OCI-LY7 (cell line): Measurements from ENCODE around the gene SSB. TPM values are rescaled to one million over a fixed set of nuclear protein-coding genes. Genes with fewer than 3 reads are reported as not detected.
"Not testable (repeated sequence)": the region's sequence is repeated elsewhere in the genome, so short reads cannot be mapped to it uniquely, and the experiment has no call there.

Source experiments
- BruUV-seq: library from RNA; stranded (reverse); fragments of 400-500 nt; replicated peaks from 2 replicates; lab custom pipeline; 2021; lab: Mats Ljungman, UMichigan
- CTCF ChIA-PET: fragments of 300-600 bp; sonication (Branson Sonifier 250); formaldehyde crosslinking; loops from one replicate; lab custom pipeline; 2022; ENCODE audit warnings: antibody characterized with exemption; ENCODE audit not compliant: unreplicated experiment; lab: Charles Lee
- POLR2A ChIA-PET: fragments of 300-600 bp; sonication (Branson Sonifier 250); formaldehyde crosslinking; loops from one replicate; lab custom pipeline; 2022; ENCODE audit warnings: antibody characterized with exemption; lab: Charles Lee
- DNase-seq: peaks from one replicate; pipeline ENCODE4 v3.0.0-alpha.2; 2015; ENCODE audit warnings: low spot score
- H2AFZ ChIP-seq: fragments of 200-600 bp; sonication (generic), shearing (Covaris generic); 2 replicates; pipeline ENCODE4 v1.6.1; 2014; ENCODE audit warnings: mild to moderate bottlenecking, antibody characterized with exemption, low read length, moderate library complexity
- H3K27ac ChIP-seq: fragments of 200-600 bp; sonication (generic); 2 replicates; pipeline ENCODE4 v1.5.1; 2014; ENCODE audit warnings: mixed run types, low read depth, mild to moderate bottlenecking, moderate library complexity, low read length, inconsistent platforms; ENCODE audit not compliant: poor library complexity, severe bottlenecking
- H3K36me3 ChIP-seq: fragments of 200-600 bp; sonication (generic); 2 replicates; pipeline ENCODE4 v1.6.1; 2014; ENCODE audit warnings: mild to moderate bottlenecking, antibody characterized with exemption, low read length, moderate library complexity, mixed read lengths; ENCODE audit not compliant: insufficient read depth
- H3K4me1 ChIP-seq: fragments of 200-600 bp; sonication (generic); 2 replicates; pipeline ENCODE4 v1.5.1; 2014; ENCODE audit warnings: mild to moderate bottlenecking, low read length; ENCODE audit not compliant: insufficient read depth, poor library complexity, severe bottlenecking
- H3K4me2 ChIP-seq: fragments of 200-600 bp; sonication (generic); 2 replicates; pipeline ENCODE4 v1.6.1; 2014; ENCODE audit warnings: mild to moderate bottlenecking, low read length
- H3K4me3 ChIP-seq: fragments of 200-600 bp; sonication (generic); 2 replicates; pipeline ENCODE4 v1.5.1; 2014; ENCODE audit warnings: mild to moderate bottlenecking, low read depth, low read length; ENCODE audit not compliant: poor library complexity, severe bottlenecking
- H3K79me2 ChIP-seq: fragments of 200-600 bp; sonication (generic); 2 replicates; pipeline ENCODE4 v1.6.1; 2016; ENCODE audit warnings: low read depth, mild to moderate bottlenecking, low read length, moderate library complexity, mixed read lengths; ENCODE audit not compliant: insufficient read depth
- H3K9me2 ChIP-seq: fragments of 200-600 bp; sonication (generic); 2 replicates; pipeline ENCODE4 v1.6.1; 2016; ENCODE audit warnings: mild to moderate bottlenecking, low read length, mixed read lengths; ENCODE audit not compliant: insufficient read depth
- H3K9me3 ChIP-seq: fragments of 200-600 bp; sonication (generic); 2 replicates; pipeline ENCODE4 v1.6.1; 2014; ENCODE audit warnings: mild to moderate bottlenecking, mixed run types, low read length, mixed read lengths
- H4K20me1 ChIP-seq: fragments of 200-600 bp; sonication (generic); 2 replicates; pipeline ENCODE4 v1.6.1; 2014; ENCODE audit warnings: mild to moderate bottlenecking, antibody characterized with exemption, low read length, moderate library complexity, mixed read lengths; ENCODE audit not compliant: insufficient read depth
- EZH2phosphoT487 ChIP-seq: fragments of 200-600 bp; sonication (generic); IDR thresholded peaks from 2 replicates; pipeline ENCODE4 v1.6.1; 2018; ENCODE audit warnings: low read depth, borderline replicate concordance, mild to moderate bottlenecking, mixed run types, antibody characterized with exemption, low read length, moderate library complexity, mixed read lengths
- intact Hi-C: fragments of 100-400 bp; cut with micrococcal nuclease; formaldehyde crosslinking; loops from one replicate; pipeline ENCODE4 v1.10.0; 2022; ENCODE audit not compliant: unreplicated experiment
- total RNA-seq, 2 experiments: library from RNA; depleted of rRNA in 1 of 2; stranded (reverse); fragments of >200 nt in 1 of 2; shearing (Covaris generic) in 1 of 2; gene quantifications; 2 replicates each; pipeline ENCODE4 v1.2.3, GENCODE V29; 2014 to 2022
- TF ChIP-seq, protein P1 (sequence below): fragments of 200-600 bp; sonication (generic); conservative IDR thresholded peaks from 2 replicates; pipeline ENCODE4 v1.5.1; 2014; ENCODE audit warnings: mild to moderate bottlenecking, antibody characterized with exemption, low read length, moderate library complexity, mixed read lengths

SSB gene
- total RNA-seq, 2 experiments from 2014 or later = 126 to 173 TPM

DNA sequence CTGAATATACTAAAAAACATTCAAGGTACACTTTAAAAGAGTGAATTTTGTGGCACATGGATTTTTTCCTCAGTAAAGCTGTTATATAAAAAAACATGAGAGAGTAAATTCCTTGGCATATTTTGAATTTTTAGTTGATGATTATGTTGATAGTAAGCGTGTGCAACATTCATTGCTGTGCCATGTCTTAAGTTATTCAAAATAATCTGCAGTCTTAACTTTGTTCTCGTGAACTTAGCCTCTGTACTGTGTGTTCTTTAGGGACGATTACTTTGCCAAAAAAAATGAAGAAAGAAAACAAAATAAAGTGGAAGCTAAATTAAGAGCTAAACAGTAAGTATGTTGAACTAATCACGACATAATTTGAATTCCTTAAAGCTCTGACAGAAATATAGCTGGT is 9.6 kb downstream of the SSB start:
- no peak for TF ChIP-seq EZH2phosphoT487
- TF ChIP-seq, protein P1, sequence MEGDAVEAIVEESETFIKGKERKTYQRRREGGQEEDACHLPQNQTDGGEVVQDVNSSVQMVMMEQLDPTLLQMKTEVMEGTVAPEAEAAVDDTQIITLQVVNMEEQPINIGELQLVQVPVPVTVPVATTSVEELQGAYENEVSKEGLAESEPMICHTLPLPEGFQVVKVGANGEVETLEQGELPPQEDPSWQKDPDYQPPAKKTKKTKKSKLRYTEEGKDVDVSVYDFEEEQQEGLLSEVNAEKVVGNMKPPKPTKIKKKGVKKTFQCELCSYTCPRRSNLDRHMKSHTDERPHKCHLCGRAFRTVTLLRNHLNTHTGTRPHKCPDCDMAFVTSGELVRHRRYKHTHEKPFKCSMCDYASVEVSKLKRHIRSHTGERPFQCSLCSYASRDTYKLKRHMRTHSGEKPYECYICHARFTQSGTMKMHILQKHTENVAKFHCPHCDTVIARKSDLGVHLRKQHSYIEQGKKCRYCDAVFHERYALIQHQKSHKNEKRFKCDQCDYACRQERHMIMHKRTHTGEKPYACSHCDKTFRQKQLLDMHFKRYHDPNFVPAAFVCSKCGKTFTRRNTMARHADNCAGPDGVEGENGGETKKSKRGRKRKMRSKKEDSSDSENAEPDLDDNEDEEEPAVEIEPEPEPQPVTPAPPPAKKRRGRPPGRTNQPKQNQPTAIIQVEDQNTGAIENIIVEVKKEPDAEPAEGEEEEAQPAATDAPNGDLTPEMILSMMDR = no peak
- H4K20me1 ChIP-seq = peaks cover 11% of the 10 kb centered on the region
- BruUV-seq = no TSS peak
- H3K27ac ChIP-seq = no peak overlapping the region
- H3K79me2 ChIP-seq = peaks cover 18% of the 10 kb centered on the region; the same call in 1 of the 2 replicates
- H3K4me3 ChIP-seq = no peak overlapping the region
- H3K4me1 ChIP-seq = no peaks in the 10 kb centered on the region
- no peaks in the 10 kb centered on the region for H3K9me2 ChIP-seq
- H3K4me2 ChIP-seq = no peak overlapping the region
- H2AFZ ChIP-seq = no peak overlapping the region
- H3K36me3 ChIP-seq = peaks cover 96% of the 10 kb centered on the region
- no peak for DNase-seq
- ChIA-PET POLR2A (interaction anchor here (0.9 to 1.4 kb wide), 2 partner anchors 10 to 18 kb away, joined by 3 to 9 read pairs; partner anchors contain the start of gene SSB), CTCF (no interaction called here)
- intact Hi-C loops = no loop called here
- H3K9me3 ChIP-seq = no peaks in the 10 kb centered on the region

DNA sequence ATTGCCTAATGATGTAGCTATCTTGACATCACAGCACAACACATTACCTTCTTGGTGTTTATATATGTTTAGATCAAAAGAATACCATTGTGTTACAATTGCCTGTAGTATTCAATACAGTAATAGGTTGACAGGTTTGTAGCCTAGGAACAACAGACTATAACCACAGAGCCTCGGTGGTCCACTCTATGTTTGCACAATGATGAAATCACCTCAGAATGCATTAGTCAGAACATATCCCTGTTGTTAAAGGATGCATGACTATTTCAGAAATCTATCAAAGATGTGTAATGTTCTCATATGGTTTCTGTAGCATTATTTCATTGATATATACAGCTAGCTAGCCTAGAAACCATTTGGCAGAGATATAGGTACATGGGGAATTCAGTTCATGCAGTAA is 17.2 kb downstream of the SSB start:
- no peak overlapping the region for H3K4me3 ChIP-seq
- H3K79me2 ChIP-seq = peaks cover 10% of the 10 kb centered on the region; the same call in 1 of the 2 replicates
- H3K9me2 ChIP-seq = no peaks in the 10 kb centered on the region
- intact Hi-C loops = no loop called here
- BruUV-seq = no TSS peak
- no peak overlapping the region for H3K4me2 ChIP-seq
- no peaks in the 10 kb centered on the region for H3K4me1 ChIP-seq
- peaks cover 96% of the 10 kb centered on the region for H3K36me3 ChIP-seq
- POLR2A ChIA-PET = interaction anchor here (0.5 to 1.2 kb wide), 3 partner anchors 11 to 116 kb away, joined by 3 to 4 read pairs (median 3); partner anchors contain the start of gene UBR3
- DNase-seq = no peak
- peaks cover 7% of the 10 kb centered on the region; the same call in 1 of the 2 replicates for H4K20me1 ChIP-seq
- H3K9me3 ChIP-seq = no peaks in the 10 kb centered on the region
- H2AFZ ChIP-seq = no peak overlapping the region
- H3K27ac ChIP-seq = no peak overlapping the region
- TF ChIP-seq, protein P1 = no peak
- CTCF ChIA-PET = no interaction called here

DNA sequence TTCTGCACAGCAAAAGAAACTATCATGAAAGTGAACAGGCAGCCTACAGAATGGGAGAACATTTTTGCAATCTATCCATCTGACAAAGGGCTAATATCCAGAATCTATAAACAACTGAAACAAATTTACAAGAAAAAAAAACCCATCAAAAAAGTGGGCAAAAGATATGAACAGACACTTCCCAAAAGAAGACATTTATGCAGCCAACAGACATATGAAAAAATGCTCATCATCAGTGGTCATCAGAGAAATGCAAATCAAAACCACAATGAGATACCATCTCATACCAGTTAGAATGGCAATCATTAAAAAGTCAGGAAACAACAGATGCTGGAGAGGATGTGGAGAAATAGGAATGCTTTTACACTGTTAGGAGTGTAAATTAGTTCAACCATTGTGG is 18.3 kb downstream of the SSB start:
- H3K4me2 ChIP-seq, H3K27ac ChIP-seq, DNase-seq, H4K20me1 ChIP-seq, BruUV-seq, H3K4me1 ChIP-seq, H3K4me3 ChIP-seq, CTCF ChIA-PET, H3K9me3 ChIP-seq, intact Hi-C loops, H2AFZ ChIP-seq, H3K9me2 ChIP-seq, POLR2A ChIA-PET: not testable (repeated sequence)
- peaks cover 21% of the 10 kb centered on the region for H3K79me2 ChIP-seq
- H3K36me3 ChIP-seq = peaks cover 96% of the 10 kb centered on the region

DNA sequence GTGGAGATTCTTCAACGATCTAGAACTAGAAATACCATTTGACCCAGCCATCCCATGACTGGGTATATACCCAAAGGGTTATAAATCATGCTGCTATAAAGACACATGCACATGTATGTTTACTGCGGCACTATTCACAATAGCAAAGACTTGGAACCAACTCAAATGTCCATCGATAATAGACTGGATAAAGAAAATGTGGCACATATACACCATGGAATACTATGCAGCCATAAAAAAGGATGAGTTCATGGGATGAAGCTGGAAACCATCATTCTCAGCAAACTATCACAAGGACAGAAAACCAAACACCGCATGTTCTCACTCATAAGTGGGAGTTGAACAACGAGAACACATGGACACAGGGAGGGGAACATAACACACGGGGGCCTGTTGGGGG is 18.7 kb downstream of the SSB start:
- H3K27ac ChIP-seq, POLR2A ChIA-PET, H3K9me2 ChIP-seq, DNase-seq, H3K4me1 ChIP-seq, H4K20me1 ChIP-seq, H3K4me3 ChIP-seq, H3K4me2 ChIP-seq, H3K9me3 ChIP-seq, BruUV-seq, H2AFZ ChIP-seq, intact Hi-C loops: not testable (repeated sequence)
- Histone ChIP-seq H3K36me3 (peaks cover 96% of the 10 kb centered on the region), H3K79me2 (peaks cover 25% of the 10 kb centered on the region)
- CTCF ChIA-PET = interaction anchor here (0.6 kb wide), 1 partner anchor 18 kb away, joined by 4 read pairs; no protein-coding TSS in a partner anchor
